HL-60 (cell line): Measurements from ENCODE around the gene FSTL5.

Experiments used
- DNase-seq, 2 experiments: peaks; one replicate each; pipeline ENCODE4 v3.0.0-alpha.2; 2010 to 2020; ENCODE audit warnings: low read depth in 1 of 2, low spot score in 1 of 2
- H3K27ac ChIP-seq: fragments of 250-450 bp; sonication (Bioruptor Pico); replicated peaks from 2 replicates; pipeline ENCODE4 v1.5.1; 2020; ENCODE audit warnings: mild to moderate bottlenecking, moderate library complexity
- H3K27me3 ChIP-seq: fragments of 250-450 bp; sonication (Bioruptor Pico); 2 replicates; pipeline ENCODE4 v1.5.1; 2021; ENCODE audit warnings: mild to moderate bottlenecking, moderate library complexity; ENCODE audit not compliant: insufficient read depth, poor library complexity, severe bottlenecking
- H3K4me3 ChIP-seq: replicated peaks from 2 replicates; pipeline ENCODE4 v1.5.1; 2011; ENCODE audit warnings: mild to moderate bottlenecking, control low read depth, low read length; ENCODE audit not compliant: insufficient read depth
- GABPA ChIP-seq: IDR thresholded peaks from 2 replicates; pipeline ENCODE4 v1.6.1; 2012; ENCODE audit warnings: low read depth
- POLR2AphosphoS5 ChIP-seq: IDR thresholded peaks from 2 replicates; pipeline ENCODE4 v1.6.1; 2012; ENCODE audit warnings: low read depth
- SPI1 ChIP-seq: IDR thresholded peaks from 2 replicates; pipeline ENCODE4 v1.6.1; 2012; ENCODE audit warnings: low read depth, mild to moderate bottlenecking, borderline replicate concordance
- TF ChIP-seq, protein P1 (sequence below): IDR thresholded peaks from 2 replicates; pipeline ENCODE4 v1.6.1; 2012; ENCODE audit warnings: low read depth; ENCODE audit not compliant: insufficient replicate concordance
- TF ChIP-seq, protein P2 (sequence below): IDR thresholded peaks from one replicate; pipeline ENCODE4 v1.5.1; 2011; ENCODE audit warnings: low read length, control low read depth, inconsistent platforms; ENCODE audit not compliant: insufficient read depth

The FSTL5 gene

DNA sequence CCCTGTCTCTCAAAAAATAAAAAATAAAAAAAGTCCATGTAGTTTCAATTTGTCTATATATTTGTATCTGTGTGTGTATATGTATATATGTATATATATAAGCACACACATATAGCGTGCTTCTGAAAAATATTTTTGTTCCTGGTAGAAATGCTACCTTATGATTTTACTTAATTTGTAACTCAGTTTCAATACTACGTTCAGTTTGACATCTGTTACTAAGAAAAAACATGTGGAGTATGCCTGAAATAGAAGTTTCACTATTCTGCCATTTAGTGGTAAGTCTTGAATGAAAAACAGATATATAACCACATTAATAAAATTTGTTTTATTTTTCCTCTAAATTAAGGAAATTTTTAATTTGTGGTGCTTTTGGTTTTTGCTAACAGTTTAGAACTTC lies 14.2 kb downstream of the FSTL5 start:
- Histone ChIP-seq H3K27ac (no peak overlapping the region), H3K27me3 (no peaks in the 10 kb centered on the region), H3K4me3 (no peak overlapping the region)
- no peak for TF ChIP-seq SPI1
- TF ChIP-seq, protein P1, sequence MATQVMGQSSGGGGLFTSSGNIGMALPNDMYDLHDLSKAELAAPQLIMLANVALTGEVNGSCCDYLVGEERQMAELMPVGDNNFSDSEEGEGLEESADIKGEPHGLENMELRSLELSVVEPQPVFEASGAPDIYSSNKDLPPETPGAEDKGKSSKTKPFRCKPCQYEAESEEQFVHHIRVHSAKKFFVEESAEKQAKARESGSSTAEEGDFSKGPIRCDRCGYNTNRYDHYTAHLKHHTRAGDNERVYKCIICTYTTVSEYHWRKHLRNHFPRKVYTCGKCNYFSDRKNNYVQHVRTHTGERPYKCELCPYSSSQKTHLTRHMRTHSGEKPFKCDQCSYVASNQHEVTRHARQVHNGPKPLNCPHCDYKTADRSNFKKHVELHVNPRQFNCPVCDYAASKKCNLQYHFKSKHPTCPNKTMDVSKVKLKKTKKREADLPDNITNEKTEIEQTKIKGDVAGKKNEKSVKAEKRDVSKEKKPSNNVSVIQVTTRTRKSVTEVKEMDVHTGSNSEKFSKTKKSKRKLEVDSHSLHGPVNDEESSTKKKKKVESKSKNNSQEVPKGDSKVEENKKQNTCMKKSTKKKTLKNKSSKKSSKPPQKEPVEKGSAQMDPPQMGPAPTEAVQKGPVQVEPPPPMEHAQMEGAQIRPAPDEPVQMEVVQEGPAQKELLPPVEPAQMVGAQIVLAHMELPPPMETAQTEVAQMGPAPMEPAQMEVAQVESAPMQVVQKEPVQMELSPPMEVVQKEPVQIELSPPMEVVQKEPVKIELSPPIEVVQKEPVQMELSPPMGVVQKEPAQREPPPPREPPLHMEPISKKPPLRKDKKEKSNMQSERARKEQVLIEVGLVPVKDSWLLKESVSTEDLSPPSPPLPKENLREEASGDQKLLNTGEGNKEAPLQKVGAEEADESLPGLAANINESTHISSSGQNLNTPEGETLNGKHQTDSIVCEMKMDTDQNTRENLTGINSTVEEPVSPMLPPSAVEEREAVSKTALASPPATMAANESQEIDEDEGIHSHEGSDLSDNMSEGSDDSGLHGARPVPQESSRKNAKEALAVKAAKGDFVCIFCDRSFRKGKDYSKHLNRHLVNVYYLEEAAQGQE = no peak
- TF ChIP-seq POLR2AphosphoS5 = no peak
- no peak for TF ChIP-seq GABPA
- TF ChIP-seq, protein P2, sequence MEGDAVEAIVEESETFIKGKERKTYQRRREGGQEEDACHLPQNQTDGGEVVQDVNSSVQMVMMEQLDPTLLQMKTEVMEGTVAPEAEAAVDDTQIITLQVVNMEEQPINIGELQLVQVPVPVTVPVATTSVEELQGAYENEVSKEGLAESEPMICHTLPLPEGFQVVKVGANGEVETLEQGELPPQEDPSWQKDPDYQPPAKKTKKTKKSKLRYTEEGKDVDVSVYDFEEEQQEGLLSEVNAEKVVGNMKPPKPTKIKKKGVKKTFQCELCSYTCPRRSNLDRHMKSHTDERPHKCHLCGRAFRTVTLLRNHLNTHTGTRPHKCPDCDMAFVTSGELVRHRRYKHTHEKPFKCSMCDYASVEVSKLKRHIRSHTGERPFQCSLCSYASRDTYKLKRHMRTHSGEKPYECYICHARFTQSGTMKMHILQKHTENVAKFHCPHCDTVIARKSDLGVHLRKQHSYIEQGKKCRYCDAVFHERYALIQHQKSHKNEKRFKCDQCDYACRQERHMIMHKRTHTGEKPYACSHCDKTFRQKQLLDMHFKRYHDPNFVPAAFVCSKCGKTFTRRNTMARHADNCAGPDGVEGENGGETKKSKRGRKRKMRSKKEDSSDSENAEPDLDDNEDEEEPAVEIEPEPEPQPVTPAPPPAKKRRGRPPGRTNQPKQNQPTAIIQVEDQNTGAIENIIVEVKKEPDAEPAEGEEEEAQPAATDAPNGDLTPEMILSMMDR = no peak
- no peak for DNase-seq

DNA sequence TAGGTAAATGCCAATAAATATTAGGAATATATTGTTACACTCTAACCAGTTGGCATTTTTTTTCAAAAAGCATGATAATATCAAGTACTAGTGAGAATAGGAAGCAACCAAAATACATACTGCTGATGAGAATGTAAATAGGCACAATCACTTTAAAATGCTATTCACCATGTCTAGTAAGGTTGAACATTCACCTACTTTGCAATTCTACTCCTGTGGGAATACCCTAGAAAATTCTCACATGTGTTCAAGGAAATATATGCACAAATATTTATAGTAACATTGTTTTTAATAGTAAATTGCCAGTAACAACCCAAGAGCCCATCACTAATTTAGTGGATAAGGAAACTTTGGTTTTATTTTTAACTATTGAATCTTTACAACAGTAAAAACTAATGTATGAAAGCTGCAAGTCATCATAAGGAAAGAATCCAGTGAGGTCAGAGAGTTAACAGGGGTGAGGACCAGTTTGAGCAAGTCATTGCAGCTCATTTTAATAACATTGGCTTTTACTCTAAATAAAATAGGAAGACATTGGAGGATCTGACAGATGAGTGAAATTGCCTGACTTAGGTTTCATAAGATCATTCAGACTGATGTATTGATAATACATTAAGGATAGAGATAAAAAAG lies 23.6 kb downstream of the FSTL5 start:
- no peak for DNase-seq
- TF ChIP-seq GABPA (no peak), SPI1 (no peak), POLR2AphosphoS5 (no peak)
- TF ChIP-seq, protein P1 = no peak
- TF ChIP-seq, protein P2 = no peak
- H3K4me3 ChIP-seq = no peak overlapping the region
- H3K27me3 ChIP-seq = no peaks in the 10 kb centered on the region
- H3K27ac ChIP-seq = no peak overlapping the region

DNA sequence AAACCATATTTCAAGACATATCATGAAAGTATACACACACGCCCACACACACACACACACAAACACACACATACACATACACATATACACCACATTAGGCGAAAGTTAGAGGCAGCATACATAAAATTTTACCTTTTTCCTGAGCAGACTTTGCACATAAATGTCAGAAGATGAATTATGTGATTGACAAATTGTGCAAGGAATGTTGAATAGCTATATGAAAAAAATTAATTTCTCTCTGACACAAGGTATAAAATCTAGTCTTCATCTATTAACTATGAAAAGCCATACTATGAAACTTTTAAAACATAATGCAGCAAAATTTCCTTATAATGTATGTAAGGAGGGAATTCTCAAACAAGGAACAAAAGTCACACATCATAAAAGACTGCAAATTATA lies 24.4 kb downstream of the FSTL5 start:
- DNase-seq = no peak
- no peak overlapping the region for H3K27ac ChIP-seq
- TF ChIP-seq POLR2AphosphoS5 = no peak
- TF ChIP-seq, protein P2 = no peak
- TF ChIP-seq GABPA = no peak
- no peak for TF ChIP-seq SPI1
- TF ChIP-seq, protein P1 = no peak
- H3K4me3 ChIP-seq = no peak overlapping the region
- H3K27me3 ChIP-seq = no peaks in the 10 kb centered on the region
